ENCODE results near the gene PTPN22.

The PTPN22 gene

DNA sequence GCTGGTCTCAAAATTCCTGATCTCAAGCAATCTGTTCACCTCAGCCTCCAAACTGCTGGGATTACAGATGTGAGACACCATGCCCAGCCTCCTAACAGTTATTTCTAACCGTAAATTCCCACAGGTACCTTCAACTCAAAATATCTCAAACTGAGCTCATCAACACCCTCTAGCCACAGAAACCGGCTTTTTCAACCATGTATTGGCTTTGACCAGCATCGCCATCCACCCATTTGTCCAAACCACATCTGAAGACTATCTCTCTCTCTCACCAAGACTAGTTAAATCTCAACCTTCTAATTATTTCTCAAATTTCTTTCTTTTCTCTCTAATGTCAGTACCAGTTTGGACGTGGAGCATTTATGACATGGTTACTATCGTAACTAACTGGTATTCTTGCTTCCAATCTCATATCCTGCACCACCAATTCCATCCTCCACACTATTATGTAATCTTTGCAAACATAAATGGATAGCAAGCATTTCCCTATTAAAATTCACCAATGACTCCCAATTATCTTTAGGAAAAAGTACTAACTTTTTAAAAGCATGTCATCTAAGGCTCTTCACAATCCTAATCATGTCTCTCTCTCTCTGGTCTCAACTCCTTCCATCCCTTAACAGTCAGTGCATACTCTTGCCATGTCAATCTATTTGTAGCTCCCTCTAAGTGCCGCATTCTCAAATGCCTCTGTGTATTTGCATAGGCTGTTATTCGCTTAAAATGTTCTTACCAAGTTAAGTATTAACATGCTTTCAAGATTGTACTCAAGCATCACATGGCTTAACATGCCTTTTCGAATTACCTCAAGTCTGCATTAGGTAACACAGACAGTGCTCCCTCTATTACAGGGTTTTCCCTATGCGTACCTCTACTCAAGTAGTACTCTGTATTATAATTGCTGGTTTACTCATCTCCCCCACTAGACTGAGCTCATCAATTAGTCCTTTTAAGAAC lies 77.4 kb downstream of the PTPN22 start:
- DNase-seq: no peak

DNA sequence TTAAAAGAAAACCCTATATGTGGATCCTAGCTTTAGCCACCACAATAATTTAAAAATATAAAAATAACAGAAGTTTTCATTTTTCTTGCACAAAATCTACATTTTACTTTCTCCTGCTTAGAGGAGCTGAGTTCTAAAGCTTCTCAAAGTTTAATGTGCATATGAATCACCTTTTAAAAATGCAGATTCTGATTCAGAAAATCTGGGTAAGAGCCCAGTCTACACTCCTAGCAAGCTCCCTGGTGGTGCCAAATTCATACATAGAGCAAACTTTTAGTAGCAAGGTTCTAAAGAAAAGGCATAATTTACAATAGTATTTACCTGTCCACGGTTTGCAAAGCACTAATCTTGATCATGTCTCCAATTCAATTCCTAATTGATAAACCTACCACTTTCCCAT lies 78.5 kb downstream of the PTPN22 start:
- no peak for DNase-seq

DNA sequence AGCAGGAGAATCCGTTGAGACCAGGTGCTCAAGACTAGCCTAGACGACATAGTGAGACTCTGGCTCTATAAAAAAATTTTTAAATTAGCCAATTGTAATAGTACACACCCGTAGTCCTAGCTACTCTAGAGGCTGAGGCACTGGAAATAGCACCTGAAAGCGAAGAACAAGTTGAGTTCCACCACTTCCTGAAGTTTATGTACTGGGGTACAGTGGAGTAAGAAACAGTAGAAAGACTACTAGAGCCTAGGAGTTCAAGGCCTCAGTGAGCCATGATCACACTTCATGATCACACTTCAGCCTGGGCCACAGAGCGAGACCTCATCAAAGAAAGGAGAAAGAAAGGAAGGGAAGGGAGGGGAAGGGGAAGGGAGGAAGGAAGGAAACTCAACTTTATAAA lies 79.0 kb downstream of the PTPN22 start:
- DNase-seq: no peak

DNA sequence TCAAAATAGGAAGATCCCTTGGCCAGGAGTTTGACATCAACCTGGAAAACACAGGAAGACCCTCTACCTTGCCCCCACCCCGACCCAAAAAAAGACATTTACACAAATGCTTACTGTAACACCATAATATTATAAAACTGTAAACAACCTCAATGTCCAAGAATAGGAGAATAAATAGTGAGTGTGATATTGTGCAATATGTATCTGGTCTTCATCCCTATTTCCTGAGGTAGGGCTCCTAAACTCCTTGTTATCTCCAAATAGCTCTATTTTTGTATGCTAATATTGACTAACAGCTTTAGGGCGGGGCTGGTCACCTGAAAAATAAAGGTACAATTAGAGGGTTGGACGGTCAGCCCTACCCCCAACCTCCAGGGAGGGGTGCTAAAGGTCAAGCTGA lies 82.7 kb downstream of the PTPN22 start:
- no peak for DNase-seq

DNA sequence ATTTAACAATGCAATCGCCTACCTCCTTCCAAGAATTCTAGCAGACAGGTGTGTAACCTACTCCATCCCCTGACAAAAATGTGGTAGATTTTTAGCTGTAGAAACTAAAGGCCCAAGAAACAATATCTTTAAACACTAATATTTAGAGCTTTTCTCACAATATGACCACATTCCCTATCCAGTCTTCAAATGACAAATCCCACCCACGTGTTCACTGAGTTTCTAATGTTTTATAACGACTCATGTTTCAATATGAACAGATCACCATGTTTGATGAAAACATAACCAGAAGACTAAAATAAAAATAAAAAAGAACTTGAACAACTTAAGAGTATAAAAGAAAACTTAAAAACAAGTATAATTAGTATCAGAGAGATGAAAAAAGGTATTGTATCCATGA lies 83.8 kb downstream of the PTPN22 start:
- DNase-seq: no peak

DNA sequence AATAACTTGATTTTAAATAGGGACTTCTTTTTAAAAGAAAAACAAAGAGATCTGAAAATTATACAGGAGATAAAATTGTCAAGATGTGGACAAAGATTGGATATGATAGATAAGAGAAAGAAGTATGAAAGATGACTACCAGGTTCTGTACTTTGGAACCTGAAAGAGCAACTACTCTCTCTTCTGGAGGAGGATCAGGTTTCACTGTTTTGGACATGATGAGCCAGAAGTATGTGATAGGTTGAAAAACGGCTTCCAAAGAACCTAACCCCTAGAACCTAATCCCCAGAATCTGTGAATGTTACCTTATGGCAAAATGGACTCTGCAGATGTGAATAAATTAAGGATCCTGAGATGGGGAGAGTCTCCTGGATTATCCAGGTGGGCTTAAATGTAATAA lies 85.4 kb downstream of the PTPN22 start:
- no peak for DNase-seq

DNA sequence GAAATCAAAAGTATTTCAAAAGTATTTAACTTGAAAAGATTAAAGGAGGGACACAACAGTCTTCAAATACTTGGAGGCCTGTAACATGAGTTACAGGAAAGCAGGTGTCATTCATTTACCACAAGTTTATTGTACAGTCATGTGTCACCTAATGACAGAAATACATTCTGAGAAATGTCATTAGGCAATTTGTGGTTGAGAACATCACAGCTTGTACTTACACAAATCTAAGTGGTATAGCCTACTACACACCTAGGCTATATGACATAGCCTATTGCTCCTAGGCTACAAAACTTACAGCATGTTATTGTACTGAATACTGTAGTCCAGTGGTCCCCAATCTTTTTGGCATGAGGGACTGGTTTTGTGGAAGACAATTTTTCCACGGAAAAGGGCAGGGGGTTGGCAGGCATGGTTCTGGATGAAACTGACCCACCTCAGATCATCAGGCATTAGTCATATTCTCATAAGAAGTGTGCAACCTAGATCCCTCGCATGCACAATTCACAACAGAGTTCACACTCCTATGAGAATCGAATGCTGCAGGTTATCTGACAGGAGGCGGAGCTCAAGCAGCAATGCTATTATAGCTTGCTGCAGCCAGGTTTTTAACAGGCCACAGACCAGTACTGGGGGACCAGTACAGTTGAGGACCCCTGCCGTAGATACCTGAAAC lies 87.3 kb downstream of the PTPN22 start:
- no peak for DNase-seq

DNA sequence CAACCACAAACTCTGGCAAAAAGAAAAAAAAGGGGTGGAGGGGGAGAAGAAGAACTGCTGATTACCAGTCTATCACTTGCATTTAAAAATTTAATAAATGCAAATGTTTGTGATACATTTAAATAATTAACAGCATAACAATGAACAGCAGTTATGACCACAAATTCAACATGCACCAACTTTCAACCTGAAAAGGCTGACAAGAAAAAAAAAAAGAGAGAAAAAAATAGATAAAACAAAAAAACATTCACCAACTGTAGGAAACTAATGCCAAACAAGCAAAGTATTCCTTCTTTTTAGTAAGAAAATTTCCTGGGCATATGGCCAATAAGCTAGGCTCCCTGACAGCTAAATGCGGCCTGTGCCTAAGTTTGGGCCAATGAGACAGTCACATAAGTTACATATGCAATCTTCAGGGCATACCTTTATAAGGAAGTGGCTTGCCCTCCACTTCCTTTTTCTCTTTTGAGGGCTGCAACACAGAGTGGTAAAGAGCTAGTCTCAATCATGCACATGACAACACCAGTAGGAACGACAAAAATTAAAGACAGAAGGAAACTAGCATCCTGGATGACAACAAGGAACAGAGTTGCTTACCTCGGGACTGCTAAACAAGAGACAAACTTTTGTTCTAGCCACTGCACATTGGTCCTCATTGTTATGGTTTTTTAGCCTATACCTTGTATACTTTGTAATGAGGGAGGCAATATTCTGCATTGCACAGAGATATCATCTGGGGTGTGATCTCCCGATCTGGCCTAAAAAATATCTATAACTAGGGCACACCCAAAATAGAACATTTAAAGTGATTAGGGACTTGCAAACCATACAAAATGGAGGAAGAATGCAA lies 88.0 kb downstream of the PTPN22 start:
- DNase-seq: no peak

DNA sequence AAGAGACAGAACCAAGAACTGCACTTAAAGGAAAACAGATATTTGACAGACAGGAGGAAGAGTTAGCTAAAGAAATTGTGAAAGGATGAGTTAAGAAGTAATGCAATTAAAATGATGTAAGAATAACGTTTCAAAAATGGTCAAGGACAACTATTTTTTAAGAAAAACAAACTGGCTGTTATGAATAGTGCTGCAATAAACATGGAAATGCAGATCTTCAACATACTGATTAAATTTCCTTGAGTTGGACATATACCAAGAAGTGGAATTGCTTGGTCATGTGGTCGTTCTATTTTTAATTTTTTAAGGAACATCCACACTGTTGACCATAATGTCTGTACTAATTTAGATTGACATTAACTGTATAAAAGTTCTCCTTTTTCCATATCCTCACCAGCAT lies 89.1 kb downstream of the PTPN22 start:
- DNase-seq: no peak

DNA sequence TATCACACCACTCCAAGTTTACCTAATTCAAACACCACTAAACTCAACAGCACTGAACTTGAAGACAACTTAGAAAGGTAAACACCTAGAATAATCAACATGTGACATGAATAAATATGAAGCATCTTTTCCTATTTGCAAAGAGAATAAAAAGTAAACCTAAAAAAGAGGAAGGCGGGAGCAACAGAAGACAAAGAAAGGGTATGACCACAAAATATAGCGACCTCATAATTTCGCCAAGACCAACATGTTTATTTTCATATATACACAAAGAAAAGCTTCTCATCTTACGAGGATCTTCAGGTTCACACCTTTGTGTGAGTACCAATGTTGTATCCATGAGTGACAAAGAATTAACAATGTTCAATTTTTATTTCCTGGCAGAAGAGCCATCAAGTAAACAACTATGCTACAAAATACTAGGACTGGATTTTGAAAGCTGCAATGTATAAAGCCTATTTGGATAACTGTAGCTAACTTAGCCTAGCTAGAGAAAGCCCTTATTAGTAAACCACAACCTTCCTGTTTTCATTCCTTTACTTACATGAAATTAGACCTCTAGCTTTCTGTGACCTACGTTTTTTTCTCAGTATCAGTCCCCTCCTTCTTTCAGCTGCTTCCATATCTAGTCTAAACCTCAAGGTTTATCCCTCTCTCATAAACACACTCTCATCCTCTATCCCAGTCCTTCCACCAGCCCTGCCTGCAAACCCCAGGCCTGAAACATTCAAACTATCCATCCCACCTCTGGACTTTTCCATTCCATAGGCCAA lies 91.0 kb downstream of the PTPN22 start:
- DNase-seq: no peak

DNA sequence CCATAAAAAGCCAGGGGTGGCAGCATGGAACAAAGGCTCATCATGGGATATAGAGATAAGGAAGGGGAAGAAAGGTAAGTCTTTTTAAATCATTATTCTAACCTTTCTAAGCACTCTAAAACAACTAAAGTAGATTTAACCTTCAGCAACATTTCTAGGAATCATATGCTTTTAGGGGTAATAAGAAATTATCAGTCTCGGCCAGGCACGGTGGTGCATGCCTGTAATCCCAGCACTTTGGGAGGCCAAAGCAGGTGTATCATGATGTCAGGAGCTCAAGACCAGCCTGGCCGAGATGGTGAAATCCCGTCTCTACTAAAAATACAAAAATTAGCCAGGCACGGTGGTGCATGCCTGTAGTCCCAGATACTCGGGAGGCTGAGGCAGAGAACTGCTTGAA lies 92.0 kb downstream of the PTPN22 start:
- no peak for DNase-seq

DNA sequence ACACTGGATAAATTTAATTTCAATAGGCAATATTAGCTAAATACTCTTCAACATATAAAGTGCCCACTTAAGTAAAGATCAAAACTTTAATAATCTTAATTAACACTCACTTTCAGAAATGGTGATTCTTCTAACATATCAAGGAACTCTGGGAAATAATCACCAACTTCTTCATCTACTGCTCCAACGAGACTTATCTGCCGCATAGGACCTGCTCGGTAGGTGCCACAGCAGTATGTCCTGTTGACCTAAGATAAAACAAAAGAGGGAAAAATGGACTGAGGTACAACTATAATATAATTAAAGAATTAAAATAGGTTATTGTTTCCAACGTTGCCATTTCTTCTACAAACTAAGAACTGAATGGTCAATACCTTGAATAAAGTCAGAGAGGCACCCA lies 94.0 kb downstream of the PTPN22 start:
- DNase-seq: no peak

DNA sequence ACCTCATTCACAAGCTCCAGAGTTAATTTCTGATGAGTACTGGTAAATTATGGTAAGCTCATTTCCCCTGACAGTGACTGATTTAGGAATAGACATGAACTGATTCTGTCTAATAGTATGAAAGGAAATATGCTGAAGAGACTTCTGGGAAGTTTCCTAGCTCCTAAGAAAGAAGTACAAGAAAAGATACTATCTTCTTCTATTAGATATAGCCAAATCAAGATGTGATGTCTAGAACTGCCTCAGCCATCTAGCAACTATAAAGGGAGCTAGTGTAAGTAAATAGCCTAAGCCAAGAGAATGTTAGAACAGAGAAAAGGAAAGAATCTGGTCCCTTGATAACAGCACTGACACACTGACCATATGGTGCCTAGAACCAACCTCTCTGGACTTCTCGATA lies 101.5 kb downstream of the PTPN22 start:
- DNase-seq: no peak

DNA sequence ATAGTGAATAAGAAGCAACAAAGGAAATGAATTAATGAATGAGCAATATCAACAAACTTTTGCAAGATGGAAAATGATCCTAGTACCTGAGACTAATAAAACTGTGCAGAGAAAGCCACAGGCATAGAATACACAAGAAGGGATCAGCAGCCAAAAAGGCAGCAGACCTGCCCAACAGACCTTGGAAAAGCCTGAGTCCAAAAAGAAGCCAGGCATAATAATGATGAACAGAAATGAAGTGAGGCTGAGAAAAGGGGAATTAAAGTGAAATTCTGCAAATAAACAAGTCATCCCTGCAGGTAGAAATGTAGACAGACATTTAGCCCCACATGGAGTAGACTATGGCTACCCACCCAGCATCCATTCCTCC lies 101.9 kb downstream of the PTPN22 start:
- no peak for DNase-seq

DNA sequence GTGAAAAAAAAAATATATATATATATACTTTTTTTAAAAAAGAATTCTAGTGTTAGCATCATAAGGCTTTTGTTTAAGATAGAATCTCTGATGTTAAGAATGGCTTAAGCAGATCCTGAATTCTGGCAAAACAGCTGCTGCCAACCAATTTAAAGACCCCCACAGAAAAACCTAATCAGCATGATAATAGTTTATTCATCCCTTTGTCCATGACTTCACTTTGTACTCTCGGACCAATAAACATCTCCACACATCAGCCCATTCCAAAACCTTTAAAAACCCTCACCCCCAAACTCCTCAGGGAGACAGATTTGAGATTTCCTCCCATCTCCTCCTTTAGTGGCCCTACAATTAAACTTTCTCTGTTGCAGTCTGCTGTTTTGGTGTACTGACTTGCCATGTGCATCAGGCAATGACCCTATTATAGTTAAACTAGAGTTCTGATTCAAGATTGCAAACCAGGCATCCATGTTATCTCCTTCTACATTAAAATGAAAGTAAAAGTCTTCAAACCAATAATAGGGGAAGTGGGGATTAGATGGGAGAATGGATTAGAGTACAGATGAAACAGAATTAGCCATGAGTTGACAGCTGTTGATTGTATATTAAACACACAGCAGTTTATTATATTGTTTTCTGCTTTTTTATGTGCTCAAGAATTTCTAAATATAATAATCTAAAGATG lies 102.5 kb downstream of the PTPN22 start:
- DNase-seq: no peak

DNA sequence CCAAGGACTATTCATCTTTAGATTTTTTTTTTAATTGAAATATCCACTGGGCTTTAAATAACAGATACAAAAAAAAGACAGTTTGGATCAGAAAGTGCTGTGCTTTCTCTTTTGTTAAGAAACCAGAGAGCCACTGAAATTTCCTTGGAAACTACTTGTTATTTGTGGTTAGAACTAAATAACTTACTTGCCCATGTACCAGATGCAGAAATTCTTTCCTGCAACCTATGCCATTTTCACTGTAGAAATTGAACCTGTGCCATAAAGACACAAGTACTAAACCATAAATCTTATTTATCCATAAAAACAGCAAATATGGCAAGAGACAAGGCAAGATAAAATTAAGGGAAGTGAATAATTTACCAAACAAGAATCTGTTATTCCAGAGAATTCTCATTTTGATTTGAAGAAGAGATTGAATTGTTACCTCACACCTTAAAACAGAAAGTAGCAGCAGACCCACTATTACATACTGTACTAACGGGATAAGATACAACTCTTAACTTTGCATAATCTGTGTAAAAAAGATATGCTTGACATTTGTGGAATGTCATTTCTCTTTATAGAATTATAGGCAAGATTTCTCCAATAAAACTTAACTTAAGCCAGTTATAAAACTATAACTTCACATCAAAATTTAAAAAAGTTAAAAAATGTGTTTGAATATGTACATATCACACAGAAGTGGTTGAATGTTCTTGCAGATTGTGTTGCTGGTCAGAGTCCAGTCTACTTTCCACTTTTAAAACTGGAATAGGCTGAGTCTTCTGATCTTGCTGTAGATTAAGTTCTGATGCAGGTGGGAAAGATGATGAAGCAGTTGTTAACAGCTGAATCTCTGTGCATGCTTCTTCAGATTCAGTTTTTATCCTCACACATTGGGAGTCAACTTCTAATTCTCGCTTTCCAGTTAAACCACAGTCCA lies 105.9 kb downstream of the PTPN22 start:
- no peak for DNase-seq

All from NCI-H1694 (cell line).